Endothelial cell of umbilical vein (primary cell): ENCODE measurements around the gene ENTR1. TPM values are rescaled to one million over a fixed set of nuclear protein-coding genes. Genes with fewer than 3 reads are reported as not detected.

Experiments
- BruUV-seq: library from RNA; stranded (reverse); fragments of 400-500 nt; replicated peaks from 2 replicates; lab custom pipeline; 2021; lab: Mats Ljungman, UMichigan
- CTCF ChIA-PET: fragments of 300-600, 350-600 bp; sonication (Branson Sonifier 250); formaldehyde crosslinking; loops from one replicate; lab custom pipeline; 2021; ENCODE audit warnings: antibody characterized with exemption, inconsistent platforms; lab: Charles Lee
- POLR2A ChIA-PET: fragments of 300-600, 350-600 bp; sonication (Branson Sonifier 250); formaldehyde crosslinking; loops from one replicate; lab custom pipeline; 2021; ENCODE audit warnings: antibody characterized with exemption, inconsistent platforms; lab: Charles Lee
- DNase-seq: peaks from one replicate; pipeline ENCODE4 v3.0.0-alpha.2; 2011; ENCODE audit warnings: low read depth, low spot score
- FAIRE-seq: peaks from 2 replicates; lab custom pipeline; 2011; peaks lifted over from hg19 to GRCh38; lab: Jason Lieb, UNC
- H2AFZ ChIP-seq: 2 replicates; pipeline ENCODE4 v1.6.0; 2012; ENCODE audit warnings: low read depth, low read length, control low read depth, inconsistent platforms
- H3K27ac ChIP-seq: 2 replicates; pipeline ENCODE4 v1.5.1; 2011; ENCODE audit warnings: low read depth, mild to moderate bottlenecking, control low read depth, low read length, moderate library complexity; ENCODE audit not compliant: insufficient read depth
- H3K27me3 ChIP-seq, 2 experiments: 2 replicates each; pipeline versions ENCODE4 v1.6.0 to v1.6.1; 2011; ENCODE audit warnings: low read length in 2 of 2, mixed read lengths in 1 of 2; ENCODE audit not compliant: control insufficient read depth in 2 of 2, insufficient read depth in 2 of 2
- H3K36me3 ChIP-seq, 2 experiments: 2 replicates in 1 of 2; 3 replicates in 1 of 2; pipeline ENCODE4 v1.5.1; 2011; ENCODE audit warnings: low read length in 2 of 2, mild to moderate bottlenecking in 1 of 2, moderate library complexity in 1 of 2; ENCODE audit not compliant: control insufficient read depth in 2 of 2, insufficient read depth in 2 of 2; ENCODE audit errors: extremely low read depth in 1 of 2
- H3K4me1 ChIP-seq: 3 replicates; pipeline ENCODE4 v1.5.1; 2011; ENCODE audit warnings: mild to moderate bottlenecking, low read length; ENCODE audit not compliant: control insufficient read depth, insufficient read depth; ENCODE audit errors: extremely low read depth
- H3K4me2 ChIP-seq: 2 replicates; pipeline ENCODE4 v1.6.1; 2011; ENCODE audit warnings: low read length, control low read depth, mixed read lengths; ENCODE audit not compliant: insufficient read depth
- H3K4me3 ChIP-seq, 3 experiments: fragments of 200-600 bp in 1 of 3; sonication (generic), shearing (Covaris generic) in 1 of 3; replicated peaks in 1 of 3; 2 replicates each; pipeline ENCODE4 v1.5.1; 2011 to 2016; ENCODE audit warnings: control low read depth in 3 of 3, low read length in 3 of 3, mild to moderate bottlenecking in 2 of 3, inconsistent platforms in 1 of 3, low read depth in 1 of 3, moderate library complexity in 1 of 3; ENCODE audit not compliant: insufficient read depth in 1 of 3
- H3K79me2 ChIP-seq: 2 replicates; pipeline ENCODE4 v1.6.0; 2012; ENCODE audit warnings: low read length, inconsistent platforms; ENCODE audit not compliant: control insufficient read depth, insufficient read depth
- H3K9ac ChIP-seq: replicated peaks from 2 replicates; pipeline ENCODE3; 2011; ENCODE audit warnings: low read length, control low read depth; ENCODE audit not compliant: insufficient read depth; ENCODE audit errors: extremely low read depth
- H3K9me1 ChIP-seq: replicated peaks from 3 replicates; pipeline ENCODE4 v1.6.0; 2011; ENCODE audit warnings: mild to moderate bottlenecking, low read length; ENCODE audit not compliant: control insufficient read depth, insufficient read depth; ENCODE audit errors: extremely low read depth
- H3K9me3 ChIP-seq: replicated peaks from 2 replicates; pipeline ENCODE4 v1.5.1; 2012; ENCODE audit warnings: low read length, inconsistent platforms; ENCODE audit not compliant: control insufficient read depth, insufficient read depth
- H4K20me1 ChIP-seq: replicated peaks from 2 replicates; pipeline ENCODE3; 2011; ENCODE audit warnings: mild to moderate bottlenecking, low read length; ENCODE audit not compliant: control insufficient read depth, insufficient read depth; ENCODE audit errors: extremely low read depth
- EZH2 ChIP-seq: IDR thresholded peaks from 2 replicates; pipeline ENCODE4 v1.6.1; 2012; ENCODE audit warnings: borderline replicate concordance, low read depth, mild to moderate bottlenecking, moderate library complexity, low read length, inconsistent platforms; ENCODE audit not compliant: severe bottlenecking
- FOS ChIP-seq: IDR thresholded peaks from 2 replicates; pipeline ENCODE4 v1.6.1; 2011; ENCODE audit warnings: mild to moderate bottlenecking, low read length, moderate library complexity, borderline replicate concordance; ENCODE audit not compliant: insufficient read depth
- GATA2 ChIP-seq: IDR thresholded peaks from 2 replicates; pipeline ENCODE4 v1.7.0; 2011; ENCODE audit warnings: low read depth, mild to moderate bottlenecking, moderate library complexity, mixed read lengths, low read length; ENCODE audit not compliant: insufficient read length, insufficient read depth
- JUN ChIP-seq: IDR thresholded peaks from 2 replicates; pipeline ENCODE4 v1.6.1; 2011; ENCODE audit warnings: borderline replicate concordance, low read depth; ENCODE audit not compliant: insufficient read length, insufficient read depth
- MAX ChIP-seq: IDR thresholded peaks from 2 replicates; pipeline ENCODE4 v1.6.1; 2011; ENCODE audit not compliant: insufficient read depth, insufficient read length
- MYC ChIP-seq: IDR thresholded peaks from one replicate; pipeline ENCODE4 v1.6.1; 2011; ENCODE audit warnings: mild to moderate bottlenecking, low read depth, low read length
- POLR2A ChIP-seq: IDR thresholded peaks from 2 replicates; pipeline ENCODE4 v1.6.1; 2012; ENCODE audit warnings: low read depth, mild to moderate bottlenecking, control low read depth, low read length
- POLR2AphosphoS5 ChIP-seq: IDR thresholded peaks from 2 replicates; pipeline ENCODE4 v1.6.1; 2012; ENCODE audit warnings: low read depth, mild to moderate bottlenecking, control low read depth, low read length, moderate library complexity; ENCODE audit not compliant: insufficient read depth
- dilution Hi-C: fragments of 300-500 bp; cut with MboI; formaldehyde crosslinking; loops from one replicate; pipeline ENCODE4 v1.15.0; 2019; ENCODE audit warnings: low sequenced_read_pairs; ENCODE audit not compliant: extremely low pct_ligation_motif_present
- intact Hi-C: fragments of 100-400 bp; cut with micrococcal nuclease; formaldehyde crosslinking; loops from one replicate; pipeline ENCODE4 v1.10.0; 2022
- polyA plus RNA-seq, 4 experiments: library from polyadenylated mRNA; depleted of rRNA in 3 of 4; stranded (reverse) in 3 of 4; unstranded in 1 of 4; fragments of >200 nt; gene quantifications; 2 replicates each; pipeline versions ENCODE4 v1.2.1 to v1.2.3, GENCODE V29; 2011 to 2012; ENCODE audit warnings: missing spikeins in 1 of 4
- total RNA-seq: library from RNA; stranded (reverse); gene quantifications from 2 replicates; pipeline ENCODE4 v1.2.3, GENCODE V29; 2021
- TF ChIP-seq, protein P1 (sequence below), 2 donors: IDR thresholded peaks; 1 replicate in 1 of 2; 2 replicates in 1 of 2; pipeline ENCODE4 v1.5.1; 2011; ENCODE audit warnings: low read length in 2 of 2, mild to moderate bottlenecking in 2 of 2, moderate library complexity in 2 of 2, control low read depth in 1 of 2, inconsistent platforms in 1 of 2, low read depth in 1 of 2; ENCODE audit not compliant: insufficient read depth in 1 of 2; ENCODE audit errors: extremely low read depth in 1 of 2

Gene ENTR1
- total and polyA plus RNA-seq, 2 donors (not counting 3 experiments of a cell fraction or from before 2014, with no cell fraction given): 36.0 to 61.6 TPM

GRCh38 chr9:136379003-136379287 is 31.5 kb downstream of the ENTR1 start:
- TF ChIP-seq FOS (no peak), JUN (no peak), MYC (no peak), POLR2AphosphoS5 (no peak), POLR2A (no peak), EZH2 (no peak), MAX (no peak), GATA2 (no peak)
- TF ChIP-seq, protein P1, sequence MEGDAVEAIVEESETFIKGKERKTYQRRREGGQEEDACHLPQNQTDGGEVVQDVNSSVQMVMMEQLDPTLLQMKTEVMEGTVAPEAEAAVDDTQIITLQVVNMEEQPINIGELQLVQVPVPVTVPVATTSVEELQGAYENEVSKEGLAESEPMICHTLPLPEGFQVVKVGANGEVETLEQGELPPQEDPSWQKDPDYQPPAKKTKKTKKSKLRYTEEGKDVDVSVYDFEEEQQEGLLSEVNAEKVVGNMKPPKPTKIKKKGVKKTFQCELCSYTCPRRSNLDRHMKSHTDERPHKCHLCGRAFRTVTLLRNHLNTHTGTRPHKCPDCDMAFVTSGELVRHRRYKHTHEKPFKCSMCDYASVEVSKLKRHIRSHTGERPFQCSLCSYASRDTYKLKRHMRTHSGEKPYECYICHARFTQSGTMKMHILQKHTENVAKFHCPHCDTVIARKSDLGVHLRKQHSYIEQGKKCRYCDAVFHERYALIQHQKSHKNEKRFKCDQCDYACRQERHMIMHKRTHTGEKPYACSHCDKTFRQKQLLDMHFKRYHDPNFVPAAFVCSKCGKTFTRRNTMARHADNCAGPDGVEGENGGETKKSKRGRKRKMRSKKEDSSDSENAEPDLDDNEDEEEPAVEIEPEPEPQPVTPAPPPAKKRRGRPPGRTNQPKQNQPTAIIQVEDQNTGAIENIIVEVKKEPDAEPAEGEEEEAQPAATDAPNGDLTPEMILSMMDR (IDR thresholded peaks at IDR 0.05; ENCODE audit: extremely low read depth in 1 of 2, insufficient read depth in 1 of 2, low read depth in 1 of 2, low read length in 2 of 2): no peak
- no TSS peak for BruUV-seq
- Histone ChIP-seq H2AFZ (no peak overlapping the region), H3K36me3 (peaks cover 4 to 46% of the 10 kb centered on the region in 2 experiments), H3K9me3 (no peaks in the 10 kb centered on the region), H3K4me2 (no peak overlapping the region), H3K27me3 (no peaks in the 10 kb centered on the region), H3K9ac (no peak overlapping the region), H3K27ac (no peak overlapping the region), H3K9me1 (no peaks in the 10 kb centered on the region), H3K4me1 (no peaks in the 10 kb centered on the region), H4K20me1 (no peaks in the 10 kb centered on the region), H3K79me2 (no peaks in the 10 kb centered on the region), H3K4me3 (no peak overlapping the region)
- no peak for FAIRE-seq
- dilution Hi-C loops (no loop called here), intact Hi-C loops (no loop called here)
- ChIA-PET CTCF (interaction anchor here (1.1 to 1.3 kb wide), 3 partner anchors 8 to 22 kb away, joined by 3 to 4 read pairs (median 4); no protein-coding TSS in a partner anchor), POLR2A (no interaction called here)
- DNase-seq: no peak
